Measurements from ENCODE around the gene FSCN2. TPM values are rescaled to one million over a fixed set of nuclear protein-coding genes. Genes with fewer than 3 reads are reported as not detected.

Gene FSCN2
- total RNA-seq, 1 experiment from 2014 or later, result 4.3 TPM

GRCh38 chr17:81535007-81535328, 6.8 kb downstream of the FSCN2 start:
- no peaks in the 10 kb centered on the region for H3K9me2 ChIP-seq (ENCODE audit: insufficient read depth)
- no peak for TF ChIP-seq CTCF (conservative IDR thresholded peaks at IDR 0.05)
- no peak for TF ChIP-seq EZH2 (IDR thresholded peaks at IDR 0.05; ENCODE audit: low read depth)
- H3K27ac ChIP-seq, result no peak overlapping the region
- intact Hi-C loops (cut with micrococcal nuclease; ENCODE audit: unreplicated experiment), result no loop called here
- no peaks in the 10 kb centered on the region for H3K27me3 ChIP-seq (ENCODE audit: insufficient read depth, low read depth)
- H3K36me3 ChIP-seq (ENCODE audit: low read depth), result no peaks in the 10 kb centered on the region
- BruUV-seq (replicated peaks), result no TSS peak
- no peaks in the 10 kb centered on the region for H3K4me1 ChIP-seq (replicated peaks; ENCODE audit: insufficient read depth)
- H3F3A ChIP-seq (ENCODE audit: insufficient read depth, low read depth), result no peaks in the 10 kb centered on the region
- no peak overlapping the region for H2AFZ ChIP-seq
- no peaks in the 10 kb centered on the region for H3K9me3 ChIP-seq (ENCODE audit: insufficient read depth, low read depth)
- H4K20me1 ChIP-seq (ENCODE audit: insufficient read depth), result no peaks in the 10 kb centered on the region
- no peak for DNase-seq
- no peaks in the 10 kb centered on the region for H3K79me2 ChIP-seq (ENCODE audit: low read depth)
- POLR2A ChIA-PET (ENCODE audit: unreplicated experiment), result no interaction called here
- H3K4me2 ChIP-seq, result no peak overlapping the region
- CTCF ChIA-PET, result no interaction called here
- no peak overlapping the region for H3K4me3 ChIP-seq

GRCh38 chr17:81535480-81536298, 7.5 kb downstream of the FSCN2 start:
- no peak overlapping the region for H3K4me3 ChIP-seq
- H3F3A ChIP-seq (ENCODE audit: insufficient read depth, low read depth), result no peaks in the 10 kb centered on the region
- H3K9me3 ChIP-seq (ENCODE audit: insufficient read depth, low read depth), result no peaks in the 10 kb centered on the region
- intact Hi-C loops (cut with micrococcal nuclease; ENCODE audit: unreplicated experiment), result no loop called here
- H4K20me1 ChIP-seq (ENCODE audit: insufficient read depth), result no peaks in the 10 kb centered on the region
- H3K9me2 ChIP-seq (ENCODE audit: insufficient read depth), result no peaks in the 10 kb centered on the region
- H3K4me2 ChIP-seq, result no peak overlapping the region
- no peak overlapping the region for H3K27ac ChIP-seq
- no peaks in the 10 kb centered on the region for H3K27me3 ChIP-seq (ENCODE audit: insufficient read depth, low read depth)
- ChIA-PET CTCF (interaction anchor here (0.7 kb wide), 1 partner anchor 433 kb away, joined by 13 read pairs; no protein-coding TSS in a partner anchor), POLR2A (ENCODE audit: unreplicated experiment) (no interaction called here)
- no peak for TF ChIP-seq CTCF (conservative IDR thresholded peaks at IDR 0.05)
- TF ChIP-seq EZH2 (IDR thresholded peaks at IDR 0.05; ENCODE audit: low read depth), result no peak
- H2AFZ ChIP-seq, result no peak overlapping the region
- no peaks in the 10 kb centered on the region for H3K36me3 ChIP-seq (ENCODE audit: low read depth)
- H3K79me2 ChIP-seq (ENCODE audit: low read depth), result no peaks in the 10 kb centered on the region
- H3K4me1 ChIP-seq (replicated peaks; ENCODE audit: insufficient read depth), result no peaks in the 10 kb centered on the region
- no peak for DNase-seq
- no TSS peak for BruUV-seq (replicated peaks)

- ChIA-PET CTCF (interaction anchor here (0.7 kb wide), 1 partner anchor 434 kb away, joined by 13 read pairs; no protein-coding TSS in a partner anchor), POLR2A (ENCODE audit: unreplicated experiment) (no interaction called here)
- TF ChIP-seq EZH2 (IDR thresholded peaks at IDR 0.05; ENCODE audit: low read depth), result no peak
- no peak for TF ChIP-seq CTCF (conservative IDR thresholded peaks at IDR 0.05)
- Histone ChIP-seq H3K4me1 (replicated peaks; ENCODE audit: insufficient read depth) (no peaks in the 10 kb centered on the region), H3K9me3 (ENCODE audit: insufficient read depth, low read depth) (no peaks in the 10 kb centered on the region), H3K4me3 (no peak overlapping the region), H3F3A (ENCODE audit: insufficient read depth, low read depth) (no peaks in the 10 kb centered on the region), H3K27ac (no peak overlapping the region), H3K79me2 (ENCODE audit: low read depth) (no peaks in the 10 kb centered on the region), H2AFZ (no peak overlapping the region), H3K9me2 (ENCODE audit: insufficient read depth) (no peaks in the 10 kb centered on the region), H3K36me3 (ENCODE audit: low read depth) (no peaks in the 10 kb centered on the region), H3K4me2 (no peak overlapping the region), H4K20me1 (ENCODE audit: insufficient read depth) (no peaks in the 10 kb centered on the region), H3K27me3 (ENCODE audit: insufficient read depth, low read depth) (no peaks in the 10 kb centered on the region)
- intact Hi-C loops (cut with micrococcal nuclease; ENCODE audit: unreplicated experiment), result no loop called here
- BruUV-seq (replicated peaks), result no TSS peak
- no peak for DNase-seq
Measured at GRCh38 chr17:81536299-81537290, 8.4 kb downstream of the FSCN2 start.
